IPS-18a (cell line): ENCODE measurements around the gene LHB.

Source experiments
- H3K27ac ChIP-seq: one replicate; pipeline ENCODE4 v1.5.1; 2013; ENCODE audit warnings: low read length
- H3K27me3 ChIP-seq: one replicate; pipeline ENCODE4 v1.6.1; 2013; ENCODE audit warnings: mild to moderate bottlenecking, low read length; ENCODE audit not compliant: control insufficient read depth, insufficient read depth
- H3K36me3 ChIP-seq: one replicate; pipeline ENCODE4 v1.6.1; 2013; ENCODE audit warnings: low read depth, low read length; ENCODE audit not compliant: control insufficient read depth
- H3K4me1 ChIP-seq: one replicate; pipeline ENCODE4 v1.6.1; 2013; ENCODE audit warnings: low read depth, low read length; ENCODE audit not compliant: control insufficient read depth
- H3K4me3 ChIP-seq: one replicate; pipeline ENCODE4 v1.5.1; 2013; ENCODE audit warnings: low read length
- H3K9ac ChIP-seq: one replicate; pipeline ENCODE4 v1.6.1; 2013; ENCODE audit warnings: mild to moderate bottlenecking, low read length, moderate library complexity
- H3K9me3 ChIP-seq: one replicate; pipeline ENCODE4 v1.6.1; 2013; ENCODE audit warnings: low read depth, low read length; ENCODE audit not compliant: control insufficient read depth

The LHB gene

GRCh38 chr19:48988860-48989259, 28.0 kb downstream of the LHB start:
- Histone ChIP-seq H3K27me3 (no peaks in the 10 kb centered on the region), H3K27ac (no peak overlapping the region), H3K36me3 (peaks cover 10% of the 10 kb centered on the region), H3K9ac (no peak overlapping the region), H3K4me1 (no peaks in the 10 kb centered on the region), H3K9me3 (no peaks in the 10 kb centered on the region), H3K4me3 (no peak overlapping the region)

- Histone ChIP-seq H3K27ac (no peak overlapping the region), H3K27me3 (no peaks in the 10 kb centered on the region), H3K36me3 (peaks cover 10% of the 10 kb centered on the region), H3K9ac (no peak overlapping the region), H3K4me1 (no peaks in the 10 kb centered on the region), H3K4me3 (no peak overlapping the region), H3K9me3 (no peaks in the 10 kb centered on the region)
Observed at GRCh38 chr19:48988286-48988685, 28.6 kb downstream of the LHB start.

- H3K4me3 ChIP-seq = no peak overlapping the region
- no peak overlapping the region for H3K27ac ChIP-seq
- no peak overlapping the region for H3K9ac ChIP-seq
- peaks cover 14% of the 10 kb centered on the region for H3K36me3 ChIP-seq
- H3K9me3 ChIP-seq = no peaks in the 10 kb centered on the region
- no peaks in the 10 kb centered on the region for H3K27me3 ChIP-seq
- H3K4me1 ChIP-seq = no peaks in the 10 kb centered on the region
Observed at GRCh38 chr19:48987323-48987722, 29.6 kb downstream of the LHB start.

- Histone ChIP-seq H3K4me3 (no peak overlapping the region), H3K36me3 (peaks cover 14% of the 10 kb centered on the region)
Observed at GRCh38 chr19:48986211-48986610, 30.7 kb downstream of the LHB start.

GRCh38 chr19:48985711-48986110, 31.2 kb downstream of the LHB start:
- Histone ChIP-seq H3K9ac (no peak overlapping the region), H3K27me3 (no peaks in the 10 kb centered on the region), H3K27ac (no peak overlapping the region), H3K36me3 (peaks cover 14% of the 10 kb centered on the region), H3K9me3 (no peaks in the 10 kb centered on the region), H3K4me1 (no peaks in the 10 kb centered on the region), H3K4me3 (no peak overlapping the region)

More at GRCh38 chr19:48986211-48986610, 30.7 kb downstream of the LHB start:
- no peaks in the 10 kb centered on the region for H3K9me3 ChIP-seq
- no peaks in the 10 kb centered on the region for H3K4me1 ChIP-seq
- H3K27ac ChIP-seq = no peak overlapping the region
- H3K9ac ChIP-seq = no peak overlapping the region
- no peaks in the 10 kb centered on the region for H3K27me3 ChIP-seq

- Histone ChIP-seq H3K4me3 (no peak overlapping the region), H3K9me3 (no peaks in the 10 kb centered on the region), H3K27me3 (no peaks in the 10 kb centered on the region), H3K4me1 (no peaks in the 10 kb centered on the region), H3K9ac (no peak overlapping the region), H3K27ac (no peak overlapping the region), H3K36me3 (peaks cover 4% of the 10 kb centered on the region)
Observed at GRCh38 chr19:48982280-48982679, 34.6 kb downstream of the LHB start.

GRCh38 chr19:48977061-48977460, 39.8 kb downstream of the LHB start:
- Histone ChIP-seq H3K4me1 (no peaks in the 10 kb centered on the region), H3K9ac (no peak overlapping the region), H3K4me3 (no peak overlapping the region), H3K9me3 (no peaks in the 10 kb centered on the region), H3K27ac (no peak overlapping the region), H3K36me3 (peaks cover 9% of the 10 kb centered on the region), H3K27me3 (no peaks in the 10 kb centered on the region)

GRCh38 chr19:48975947-48976847, 40.7 kb downstream of the LHB start:
- Histone ChIP-seq H3K4me1 (no peaks in the 10 kb centered on the region), H3K27me3 (no peaks in the 10 kb centered on the region), H3K4me3 (no peak overlapping the region), H3K9ac (no peak overlapping the region), H3K9me3 (no peaks in the 10 kb centered on the region), H3K27ac (no peak overlapping the region), H3K36me3 (peaks cover 9% of the 10 kb centered on the region)

GRCh38 chr19:48970923-48971395, 45.9 kb downstream of the LHB start:
- Histone ChIP-seq H3K4me3 (no peak overlapping the region), H3K9ac (no peak overlapping the region), H3K27me3 (no peaks in the 10 kb centered on the region), H3K36me3 (peaks cover 24% of the 10 kb centered on the region), H3K4me1 (no peaks in the 10 kb centered on the region), H3K27ac (no peak overlapping the region), H3K9me3 (no peaks in the 10 kb centered on the region)

GRCh38 chr19:48970139-48970766, 46.6 kb downstream of the LHB start:
- no peaks in the 10 kb centered on the region for H3K4me1 ChIP-seq
- H3K9me3 ChIP-seq = no peaks in the 10 kb centered on the region
- no peak overlapping the region for H3K4me3 ChIP-seq
- peaks cover 24% of the 10 kb centered on the region for H3K36me3 ChIP-seq
- H3K27me3 ChIP-seq = no peaks in the 10 kb centered on the region
- H3K27ac ChIP-seq = no peak overlapping the region
- no peak overlapping the region for H3K9ac ChIP-seq

GRCh38 chr19:48969276-48970138, 47.4 kb downstream of the LHB start:
- Histone ChIP-seq H3K36me3 (peaks cover 24% of the 10 kb centered on the region), H3K9ac (no peak overlapping the region), H3K9me3 (no peaks in the 10 kb centered on the region), H3K4me1 (peaks cover 1% of the 10 kb centered on the region), H3K27ac (no peak overlapping the region), H3K27me3 (no peaks in the 10 kb centered on the region), H3K4me3 (no peak overlapping the region)
